Eye (tissue), 1 donor: ENCODE measurements around the gene SMOC2.
"Not testable (repeated sequence)": the region's sequence is repeated elsewhere in the genome, so short reads cannot be mapped to it uniquely, and the experiment has no call there.

Source experiments
- DNase-seq: peaks from one replicate; pipeline ENCODE4 v3.0.0-alpha.2; 2015

The SMOC2 gene

GRCh38 chr6:168609026-168609685 lies 168.2 kb downstream of the SMOC2 start:
- DNase-seq, result peak; percentile 32

GRCh38 chr6:168609914-168610490 lies 169.0 kb downstream of the SMOC2 start:
- DNase-seq, result no peak

- not testable (repeated sequence) for DNase-seq
These were observed 170.0 kb downstream of the SMOC2 start for GRCh38 chr6:168610966-168611365.

- DNase-seq, result no peak
These were observed 170.7 kb downstream of the SMOC2 start for GRCh38 chr6:168611691-168612090.

GRCh38 chr6:168612586-168612985 lies 171.6 kb downstream of the SMOC2 start:
- DNase-seq, result no peak

- DNase-seq, result no peak
These were observed 174.9 kb downstream of the SMOC2 start for GRCh38 chr6:168615837-168616236.

GRCh38 chr6:168616816-168617765 lies 176.1 kb downstream of the SMOC2 start:
- DNase-seq, result peak; percentile 47

- no peak for DNase-seq
These were observed 177.7 kb downstream of the SMOC2 start for GRCh38 chr6:168618546-168619315.

- DNase-seq, result no peak
These were observed 178.8 kb downstream of the SMOC2 start for GRCh38 chr6:168619560-168620314.

- DNase-seq, result no peak
These were observed 179.6 kb downstream of the SMOC2 start for GRCh38 chr6:168620578-168620977.

GRCh38 chr6:168623736-168624135 lies 182.8 kb downstream of the SMOC2 start:
- no peak for DNase-seq

GRCh38 chr6:168624540-168624939 lies 183.6 kb downstream of the SMOC2 start:
- no peak for DNase-seq

GRCh38 chr6:168624948-168625347 lies 184.0 kb downstream of the SMOC2 start:
- DNase-seq, result no peak

GRCh38 chr6:168625602-168626001 lies 184.6 kb downstream of the SMOC2 start:
- no peak for DNase-seq

GRCh38 chr6:168626046-168626602 lies 185.1 kb downstream of the SMOC2 start:
- no peak for DNase-seq

- no peak for DNase-seq
These were observed 186.7 kb downstream of the SMOC2 start for GRCh38 chr6:168627506-168628175.

- no peak for DNase-seq
These were observed 187.2 kb downstream of the SMOC2 start for GRCh38 chr6:168628176-168628553.

- DNase-seq, result no peak
These were observed 187.8 kb downstream of the SMOC2 start for GRCh38 chr6:168628732-168629245.

GRCh38 chr6:168631564-168631963 lies 190.6 kb downstream of the SMOC2 start:
- no peak for DNase-seq

- DNase-seq, result no peak
These were observed 191.7 kb downstream of the SMOC2 start for GRCh38 chr6:168632694-168633093.
